B cell (primary cell): ENCODE data around the gene CRELD2. TPM values are rescaled to one million over a fixed set of nuclear protein-coding genes. Genes with fewer than 3 reads are reported as not detected.

Experiments
- ATAC-seq: fragments of 200-7000 bp; cut with Tn5 transposase; one replicate; pipeline ENCODE4 v1.10.0; 2021; ENCODE audit warnings: low read depth, mild to moderate bottlenecking, moderate number of reproducible peaks, moderate library complexity
- CTCF ChIA-PET: fragments of 350-600 bp; sonication (Branson Sonifier 250); formaldehyde crosslinking; loops from one replicate; lab custom pipeline; 2021; ENCODE audit warnings: antibody characterized with exemption, inconsistent platforms; lab: Charles Lee
- POLR2A ChIA-PET: fragments of 350-600 bp; sonication (Branson Sonifier 250); formaldehyde crosslinking; loops from one replicate; lab custom pipeline; 2021; ENCODE audit warnings: antibody characterized with exemption; lab: Charles Lee
- DNase-seq: peaks from one replicate; pipeline ENCODE4 v3.0.0; 2013
- H2AFZ ChIP-seq: 2 replicates; pipeline ENCODE4 v1.6.1; 2012; ENCODE audit warnings: mild to moderate bottlenecking, low read depth, low read length; ENCODE audit not compliant: insufficient read depth, poor library complexity, severe bottlenecking
- H3K27ac ChIP-seq, 2 donors: 1 replicate in 1 of 2; 2 replicates in 1 of 2; pipeline ENCODE4 v1.5.1; 2012 to 2013; ENCODE audit warnings: low read length in 2 of 2, mild to moderate bottlenecking in 2 of 2, moderate library complexity in 1 of 2
- H3K27me3 ChIP-seq, 4 experiments: fragments of 200-600 bp in 1 of 4; sonication (generic) in 1 of 4; replicated peaks in 1 of 4; 1 replicate in 2 of 4; 2 replicates in 2 of 4; pipeline versions ENCODE4 v1.6.1 to v1.7.0; 2013 to 2016; ENCODE audit warnings: low read length in 3 of 4, mild to moderate bottlenecking in 2 of 4, mixed read lengths in 1 of 4, moderate library complexity in 1 of 4; ENCODE audit not compliant: insufficient read depth in 4 of 4, control insufficient read depth in 3 of 4; ENCODE audit errors: control extremely low read depth in 1 of 4
- H3K36me3 ChIP-seq, 2 experiments: replicated peaks in 1 of 2; 1 replicate in 1 of 2; 2 replicates in 1 of 2; pipeline versions ENCODE4 v1.6.1 to v1.7.1; 2013; ENCODE audit warnings: low read length in 1 of 2; ENCODE audit not compliant: insufficient read depth in 2 of 2, control insufficient read depth in 1 of 2; ENCODE audit errors: control extremely low read depth in 1 of 2, extremely low read depth in 1 of 2
- H3K4me1 ChIP-seq, 2 donors: fragments of 200-600 bp in 1 of 2; sonication (generic) in 1 of 2; 1 replicate in 1 of 2; 2 replicates in 1 of 2; pipeline versions ENCODE4 v1.5.1 to v1.6.1; 2013 to 2017; ENCODE audit warnings: low read length in 2 of 2; ENCODE audit not compliant: control insufficient read depth in 2 of 2, insufficient read depth in 2 of 2
- H3K4me2 ChIP-seq: replicated peaks from 2 replicates; pipeline ENCODE3; 2012; ENCODE audit warnings: mild to moderate bottlenecking, low read depth, low read length; ENCODE audit not compliant: poor library complexity, severe bottlenecking
- H3K4me3 ChIP-seq, 5 experiments: fragments of 200-600 bp in 1 of 5; sonication (generic) in 1 of 5; 1 replicate in 3 of 5; 2 replicates in 2 of 5; pipeline versions ENCODE4 v1.5.1 to v1.7.0; 2011 to 2016; ENCODE audit warnings: low read length in 4 of 5, mild to moderate bottlenecking in 4 of 5, low read depth in 2 of 5, control low read depth in 1 of 5, moderate library complexity in 1 of 5; ENCODE audit not compliant: insufficient read depth in 1 of 5; ENCODE audit errors: control extremely low read depth in 1 of 5, extremely low read depth in 1 of 5
- H3K79me2 ChIP-seq: fragments of 200-600 bp; sonication (generic); one replicate; pipeline ENCODE4 v1.6.0; 2016; ENCODE audit warnings: low read length; ENCODE audit not compliant: control insufficient read depth, insufficient read depth
- H3K9ac ChIP-seq: fragments of 200-600 bp; sonication (generic); 2 replicates; pipeline ENCODE4 v1.6.1; 2017; ENCODE audit warnings: mild to moderate bottlenecking, low read length, moderate library complexity
- H3K9me3 ChIP-seq, 3 donors: one replicate each; pipeline versions ENCODE4 v1.6.1 to v1.7.1; 2013; ENCODE audit warnings: low read length in 2 of 3; ENCODE audit not compliant: control insufficient read depth in 2 of 3, insufficient read depth in 1 of 3; ENCODE audit errors: control extremely low read depth in 1 of 3
- H4K20me1 ChIP-seq: 2 replicates; pipeline ENCODE4 v1.6.0; 2012; ENCODE audit warnings: mild to moderate bottlenecking, low read length; ENCODE audit not compliant: insufficient read depth, control insufficient read depth, poor library complexity, severe bottlenecking
- H3K27ac Mint-ChIP-seq: one replicate; pipeline ENCODE4 v1.8.0; 2021; ENCODE audit warnings: mixed read lengths
- H3K27me3 Mint-ChIP-seq: one replicate; pipeline ENCODE4 v1.8.0; 2021; ENCODE audit warnings: mixed read lengths
- H3K4me1 Mint-ChIP-seq: one replicate; pipeline ENCODE4 v1.8.0; 2021; ENCODE audit warnings: mixed read lengths
- H3K4me3 Mint-ChIP-seq: one replicate; pipeline ENCODE4 v1.8.0; 2021; ENCODE audit warnings: mixed read lengths
- H3K9me3 Mint-ChIP-seq: one replicate; pipeline ENCODE4 v1.8.0; 2022; ENCODE audit warnings: mixed read lengths; ENCODE audit not compliant: insufficient read depth
- EZH2 ChIP-seq: IDR thresholded peaks from 2 replicates; pipeline ENCODE4 v1.6.1; 2012; ENCODE audit warnings: borderline replicate concordance, low read depth, mild to moderate bottlenecking, moderate library complexity, low read length; ENCODE audit not compliant: insufficient read depth, poor library complexity, severe bottlenecking
- WGBS: methylation state at CpG from one replicate; pipeline ENCODE4 v1.1.5; 2013; ENCODE audit warnings: missing lambda C conversion rate; ENCODE audit not compliant: insufficient coverage; 5-methylcytosine and 5-hydroxymethylcytosine counted together
- intact Hi-C: fragments of 100-400 bp; cut with micrococcal nuclease; formaldehyde crosslinking; loops from one replicate; pipeline ENCODE4 v1.10.0; 2022
- polyA plus RNA-seq: library from polyadenylated mRNA; depleted of rRNA; stranded (reverse); fragments of >200 nt; gene quantifications from 2 replicates; pipeline ENCODE4 v1.2.3, GENCODE V29; 2012
- total RNA-seq, 2 donors: library from RNA; stranded (reverse); fragments of 120-200 nt in 1 of 2; gene quantifications; 1 replicate in 1 of 2; 2 replicates in 1 of 2; pipeline versions ENCODE4 v1.2.3 to v1.2.4, GENCODE V29; 2013 to 2022
- TF ChIP-seq, protein P1 (sequence below): fragments of 200-600 bp; IDR thresholded peaks from one replicate; pipeline ENCODE4 v1.8.0; 2022; ENCODE audit warnings: antibody characterized with exemption, mild to moderate bottlenecking

CRELD2 gene
- total and polyA plus RNA-seq, 2 donors (not counting 1 experiment from before 2014, with no cell fraction given) = 35.9 to 41.9 TPM

DNA sequence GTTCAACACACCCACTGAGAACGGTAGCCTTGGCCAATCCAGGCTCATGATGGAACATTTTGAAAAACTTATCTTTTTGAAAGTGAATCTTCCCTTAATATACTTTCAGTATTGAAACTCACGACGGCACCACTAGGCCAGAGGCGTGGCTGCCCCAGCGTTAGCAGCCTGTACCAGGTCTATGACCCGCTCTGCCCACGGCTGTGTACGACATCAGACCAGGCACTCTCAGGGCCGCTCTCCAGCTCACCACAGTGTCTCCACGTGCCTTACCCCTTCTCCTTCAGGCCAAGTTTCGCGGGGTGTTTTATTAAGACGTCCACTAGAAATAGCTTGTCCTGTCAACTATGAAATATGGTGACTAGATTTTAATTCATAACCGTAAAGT, 31.4 kb upstream of the CRELD2 start:
- Mint-ChIP-seq H3K4me1 (peaks cover 4% of the 10 kb centered on the region), H3K27me3 (no peaks in the 10 kb centered on the region), H3K9me3 (peaks cover 3% of the 10 kb centered on the region), H3K4me3 (no peak overlapping the region), H3K27ac (no peak overlapping the region)
- peaks cover 55% of the 10 kb centered on the region for H4K20me1 ChIP-seq
- WGBS = 97% methylated on average over 8 of the region's 14 CpGs
- DNase-seq (no peak), ATAC-seq (no peak)
- H3K79me2 ChIP-seq = peaks cover 61% of the 10 kb centered on the region
- no peak overlapping the region for H3K9ac ChIP-seq
- no peak overlapping the region for H3K4me2 ChIP-seq
- H2AFZ ChIP-seq = no peak overlapping the region
- CTCF ChIA-PET = no interaction called here
- H3K27me3 ChIP-seq = no peaks in the 10 kb centered on the region
- peaks cover 5 to 58% of the 10 kb centered on the region in 2 experiments for H3K36me3 ChIP-seq
- intact Hi-C loops = no loop called here
- no peaks in the 10 kb centered on the region for H3K4me1 ChIP-seq
- peaks cover 0 to 11% (median 0%) of the 10 kb centered on the region in 3 donors for H3K9me3 ChIP-seq
- no peak overlapping the region for H3K4me3 ChIP-seq
- no peak for TF ChIP-seq EZH2
- TF ChIP-seq, protein P1, sequence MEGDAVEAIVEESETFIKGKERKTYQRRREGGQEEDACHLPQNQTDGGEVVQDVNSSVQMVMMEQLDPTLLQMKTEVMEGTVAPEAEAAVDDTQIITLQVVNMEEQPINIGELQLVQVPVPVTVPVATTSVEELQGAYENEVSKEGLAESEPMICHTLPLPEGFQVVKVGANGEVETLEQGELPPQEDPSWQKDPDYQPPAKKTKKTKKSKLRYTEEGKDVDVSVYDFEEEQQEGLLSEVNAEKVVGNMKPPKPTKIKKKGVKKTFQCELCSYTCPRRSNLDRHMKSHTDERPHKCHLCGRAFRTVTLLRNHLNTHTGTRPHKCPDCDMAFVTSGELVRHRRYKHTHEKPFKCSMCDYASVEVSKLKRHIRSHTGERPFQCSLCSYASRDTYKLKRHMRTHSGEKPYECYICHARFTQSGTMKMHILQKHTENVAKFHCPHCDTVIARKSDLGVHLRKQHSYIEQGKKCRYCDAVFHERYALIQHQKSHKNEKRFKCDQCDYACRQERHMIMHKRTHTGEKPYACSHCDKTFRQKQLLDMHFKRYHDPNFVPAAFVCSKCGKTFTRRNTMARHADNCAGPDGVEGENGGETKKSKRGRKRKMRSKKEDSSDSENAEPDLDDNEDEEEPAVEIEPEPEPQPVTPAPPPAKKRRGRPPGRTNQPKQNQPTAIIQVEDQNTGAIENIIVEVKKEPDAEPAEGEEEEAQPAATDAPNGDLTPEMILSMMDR = no peak
- POLR2A ChIA-PET = no interaction called here
- H3K27ac ChIP-seq = no peak overlapping the region

DNA sequence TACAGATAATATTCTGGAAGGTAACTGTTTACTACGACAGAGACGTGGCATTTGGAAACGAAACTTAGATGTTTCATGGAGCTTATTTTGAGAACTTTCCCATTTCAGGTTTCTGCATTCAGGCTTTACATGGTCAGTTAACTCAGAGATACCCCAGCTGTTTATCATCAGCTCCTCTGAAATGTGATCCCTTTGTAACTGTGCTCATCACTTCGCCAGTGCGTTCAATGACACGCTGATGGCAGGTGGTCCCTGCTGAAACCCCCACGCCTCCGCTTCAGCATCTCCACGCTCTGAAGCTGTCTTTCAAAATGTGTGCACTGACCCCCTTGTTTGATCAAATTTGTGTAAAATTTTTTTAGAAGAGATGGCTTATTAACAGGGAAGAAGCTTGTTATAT, 30.7 kb upstream of the CRELD2 start:
- H3K36me3 ChIP-seq = peaks cover 5 to 58% of the 10 kb centered on the region in 2 experiments

More for the DNA sequence above, 30.7 kb upstream of the CRELD2 start:
- Histone ChIP-seq H3K9ac (no peak overlapping the region), H3K9me3 (peaks cover 0 to 11% (median 0%) of the 10 kb centered on the region in 3 donors), H3K4me2 (no peak overlapping the region), H3K27ac (no peak overlapping the region), H3K4me1 (no peaks in the 10 kb centered on the region), H3K27me3 (no peaks in the 10 kb centered on the region), H3K4me3 (no peak overlapping the region), H3K79me2 (peaks cover 55% of the 10 kb centered on the region), H4K20me1 (peaks cover 51% of the 10 kb centered on the region), H2AFZ (no peak overlapping the region)
- Mint-ChIP-seq H3K27me3 (no peaks in the 10 kb centered on the region), H3K4me1 (peaks cover under 1% of the 10 kb centered on the region), H3K9me3 (peaks cover 3% of the 10 kb centered on the region), H3K27ac (no peak overlapping the region), H3K4me3 (no peak overlapping the region)
- DNase-seq = no peak
- no peak for TF ChIP-seq EZH2
- TF ChIP-seq, protein P1 = no peak
- intact Hi-C loops = no loop called here
- no peak for ATAC-seq
- CTCF ChIA-PET = no interaction called here
- 98% methylated on average over 6 of the region's 9 CpGs for WGBS
- POLR2A ChIA-PET = no interaction called here
